ENCODE results near the gene INTS7.
"Not testable (repeated sequence)": the region's sequence is repeated elsewhere in the genome, so short reads cannot be mapped to it uniquely, and the experiment has no call there.

DNA sequence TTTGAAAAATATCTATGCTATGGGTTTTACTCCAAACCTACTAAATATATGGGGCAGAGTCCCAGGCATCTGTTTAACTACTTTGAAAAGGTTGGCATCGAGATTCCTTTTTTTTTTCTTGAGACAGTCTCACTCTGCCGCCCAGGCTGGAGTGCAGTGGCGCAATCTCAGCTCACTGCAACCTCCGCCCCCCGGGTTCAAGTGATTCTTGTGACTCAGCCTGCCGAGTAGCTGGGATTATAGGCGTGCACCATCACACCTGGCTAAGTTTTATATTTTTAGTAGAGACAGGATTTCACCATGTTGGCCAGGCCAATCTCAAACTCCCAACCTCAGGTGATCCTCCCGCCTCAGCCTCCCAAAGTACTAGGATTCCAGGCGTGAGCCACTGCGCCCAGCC, 7.6 kb downstream of the INTS7 start:
- TF ChIP-seq, protein P1, sequence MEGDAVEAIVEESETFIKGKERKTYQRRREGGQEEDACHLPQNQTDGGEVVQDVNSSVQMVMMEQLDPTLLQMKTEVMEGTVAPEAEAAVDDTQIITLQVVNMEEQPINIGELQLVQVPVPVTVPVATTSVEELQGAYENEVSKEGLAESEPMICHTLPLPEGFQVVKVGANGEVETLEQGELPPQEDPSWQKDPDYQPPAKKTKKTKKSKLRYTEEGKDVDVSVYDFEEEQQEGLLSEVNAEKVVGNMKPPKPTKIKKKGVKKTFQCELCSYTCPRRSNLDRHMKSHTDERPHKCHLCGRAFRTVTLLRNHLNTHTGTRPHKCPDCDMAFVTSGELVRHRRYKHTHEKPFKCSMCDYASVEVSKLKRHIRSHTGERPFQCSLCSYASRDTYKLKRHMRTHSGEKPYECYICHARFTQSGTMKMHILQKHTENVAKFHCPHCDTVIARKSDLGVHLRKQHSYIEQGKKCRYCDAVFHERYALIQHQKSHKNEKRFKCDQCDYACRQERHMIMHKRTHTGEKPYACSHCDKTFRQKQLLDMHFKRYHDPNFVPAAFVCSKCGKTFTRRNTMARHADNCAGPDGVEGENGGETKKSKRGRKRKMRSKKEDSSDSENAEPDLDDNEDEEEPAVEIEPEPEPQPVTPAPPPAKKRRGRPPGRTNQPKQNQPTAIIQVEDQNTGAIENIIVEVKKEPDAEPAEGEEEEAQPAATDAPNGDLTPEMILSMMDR (conservative IDR thresholded peaks at IDR 0.05; ENCODE audit: low read depth, low read length), result not testable (repeated sequence)
- not testable (repeated sequence) for TF ChIP-seq EZH2 (IDR thresholded peaks at IDR 0.05; ENCODE audit: borderline replicate concordance, low read depth, low read length, poor library complexity, severe bottlenecking)

Measured in A673 (cell line).